CD4-positive, alpha-beta T cell (primary cell): ENCODE results near the gene TTN. TPM values are rescaled to one million over a fixed set of nuclear protein-coding genes. Genes with fewer than 3 reads are reported as not detected.

ENCODE experiments used
- ATAC-seq: fragments of 200-7000 bp; cut with Tn5 transposase; one replicate; pipeline ENCODE4 v1.10.0; 2022; ENCODE audit warnings: mild to moderate bottlenecking; ENCODE audit not compliant: poor library complexity
- CTCF ChIA-PET: fragments of 350-600 bp; sonication (Branson Sonifier 250); formaldehyde crosslinking; loops from one replicate; lab custom pipeline; 2021; ENCODE audit warnings: antibody characterized with exemption, inconsistent platforms; lab: Charles Lee
- POLR2A ChIA-PET: fragments of 350-600 bp; sonication (Branson Sonifier 250); formaldehyde crosslinking; loops from one replicate; lab custom pipeline; 2021; ENCODE audit warnings: antibody characterized with exemption, inconsistent platforms; lab: Charles Lee
- DNase-seq, 14 experiments: peaks; one replicate each; pipeline ENCODE4 v3.0.0-alpha.2; 2013 to 2020; ENCODE audit warnings: mixed read lengths in 2 of 14
- H3K27ac ChIP-seq, 2 donors: one replicate each; pipeline versions ENCODE4 v1.5.1 to v1.7.0; 2013; ENCODE audit warnings: low read length in 2 of 2, low read depth in 1 of 2, mild to moderate bottlenecking in 1 of 2
- H3K27me3 ChIP-seq, 2 experiments: 1 replicate in 1 of 2; 2 replicates in 1 of 2; pipeline versions ENCODE4 v1.6.1 to v1.7.0; 2013; ENCODE audit warnings: low read length in 2 of 2, control low read depth in 1 of 2, mild to moderate bottlenecking in 1 of 2, moderate library complexity in 1 of 2; ENCODE audit not compliant: insufficient read depth in 2 of 2, control insufficient read depth in 1 of 2
- H3K36me3 ChIP-seq: one replicate; pipeline ENCODE4 v1.6.1; 2013; ENCODE audit warnings: low read length, control low read depth; ENCODE audit not compliant: insufficient read depth
- H3K4me1 ChIP-seq: one replicate; pipeline ENCODE4 v1.6.1; 2013; ENCODE audit warnings: low read length, control low read depth; ENCODE audit not compliant: insufficient read depth
- H3K4me3 ChIP-seq: one replicate; pipeline ENCODE4 v1.5.1; 2013; ENCODE audit warnings: mild to moderate bottlenecking, low read length, moderate library complexity
- H3K9me3 ChIP-seq, 2 experiments: 1 replicate in 1 of 2; 2 replicates in 1 of 2; pipeline versions ENCODE4 v1.6.1 to v1.7.0; 2013; ENCODE audit warnings: low read length in 2 of 2, mild to moderate bottlenecking in 2 of 2, control low read depth in 1 of 2, moderate library complexity in 1 of 2; ENCODE audit not compliant: control insufficient read depth in 1 of 2, insufficient read depth in 1 of 2
- H3K27ac Mint-ChIP-seq: one replicate; pipeline ENCODE4 v1.8.0; 2020; ENCODE audit warnings: mixed read lengths
- H3K27me3 Mint-ChIP-seq: one replicate; pipeline ENCODE4 v1.8.0; 2021; ENCODE audit warnings: mixed read lengths
- H3K36me3 Mint-ChIP-seq: one replicate; pipeline ENCODE4 v1.8.0; 2021; ENCODE audit warnings: low read depth, mixed read lengths
- H3K4me1 Mint-ChIP-seq: one replicate; pipeline ENCODE4 v1.8.0; 2021; ENCODE audit warnings: low read depth, mixed read lengths
- H3K4me3 Mint-ChIP-seq: one replicate; pipeline ENCODE4 v1.8.0; 2020; ENCODE audit warnings: mild to moderate bottlenecking, mixed read lengths
- H3K9me3 Mint-ChIP-seq: one replicate; pipeline ENCODE4 v1.8.0; 2020; ENCODE audit warnings: mixed read lengths
- CTCF ChIP-seq: fragments of 200-600 bp; IDR thresholded peaks from one replicate; pipeline ENCODE4 v1.8.0; 2022; ENCODE audit warnings: antibody characterized with exemption, mild to moderate bottlenecking
- intact Hi-C, 2 experiments: fragments of 100-400 bp; cut with DNase I in 1 of 2; cut with micrococcal nuclease in 1 of 2; formaldehyde crosslinking; loops; one replicate each; pipeline versions ENCODE4 v1.15.1 to v1.9.0; 2023 to 2025; cut with DNase I, micrococcal nuclease
- total RNA-seq, 174 experiments: library from RNA in 2 of 174; stranded (reverse) in 2 of 174; gene quantifications; one replicate each; pipeline ENCODE4 v1.2.3 and lab custom pipeline; 2021 to 2026

TTN gene
- total RNA-seq, 2 experiments from 2014 or later, result 27.5 to 29.2 TPM

- Histone ChIP-seq H3K4me1 (no peaks in the 10 kb centered on the region), H3K4me3 (no peak overlapping the region), H3K27ac (no peak overlapping the region), H3K27me3 (no peaks in the 10 kb centered on the region), H3K36me3 (peaks cover 17% of the 10 kb centered on the region), H3K9me3 (no peaks in the 10 kb centered on the region)
- Mint-ChIP-seq H3K4me3 (no peak overlapping the region), H3K27ac (no peak overlapping the region), H3K27me3 (no peaks in the 10 kb centered on the region), H3K36me3 (peaks cover 98% of the 10 kb centered on the region), H3K4me1 (no peaks in the 10 kb centered on the region), H3K9me3 (no peaks in the 10 kb centered on the region)
- ATAC-seq (no peak), DNase-seq (no peak)
- ChIA-PET CTCF (no interaction called here), POLR2A (no interaction called here)
- no peak for TF ChIP-seq CTCF
- intact Hi-C loops, result no loop called here
These were observed 217.9 kb downstream of the TTN start for GRCh38 chr2:178589335-178589734.

DNA sequence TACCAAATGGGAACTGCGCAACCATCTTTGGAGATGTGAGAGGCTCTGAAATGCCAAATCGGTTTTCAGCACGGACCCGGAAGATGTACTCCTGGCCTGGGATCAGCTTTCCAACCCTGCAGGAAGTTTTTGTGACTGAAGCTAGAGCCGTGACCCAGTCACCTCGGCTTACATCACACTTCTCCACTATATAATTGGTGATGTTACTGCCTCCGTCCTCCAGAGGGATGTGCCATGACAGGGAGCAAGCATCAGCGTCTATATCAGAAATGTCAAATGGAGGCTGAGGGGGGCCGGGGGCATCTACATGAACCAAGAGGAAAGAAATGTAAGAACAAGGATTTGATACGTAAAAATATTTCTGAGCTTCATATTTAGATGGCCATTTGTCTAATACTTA, 222.6 kb downstream of the TTN start:
- intact Hi-C loops, result no loop called here
- peaks cover 3% of the 10 kb centered on the region for H3K36me3 ChIP-seq
- TF ChIP-seq CTCF, result no peak
- H3K9me3 ChIP-seq, result no peaks in the 10 kb centered on the region
- Mint-ChIP-seq H3K36me3 (peaks cover 98% of the 10 kb centered on the region), H3K9me3 (no peaks in the 10 kb centered on the region), H3K4me3 (no peak overlapping the region), H3K27me3 (no peaks in the 10 kb centered on the region), H3K27ac (no peak overlapping the region), H3K4me1 (no peaks in the 10 kb centered on the region)
- no peak overlapping the region for H3K27ac ChIP-seq
- no peak overlapping the region for H3K4me3 ChIP-seq
- DNase-seq (no peak), ATAC-seq (no peak)
- H3K4me1 ChIP-seq, result no peaks in the 10 kb centered on the region
- ChIA-PET POLR2A (no interaction called here), CTCF (no interaction called here)
- no peaks in the 10 kb centered on the region for H3K27me3 ChIP-seq

DNA sequence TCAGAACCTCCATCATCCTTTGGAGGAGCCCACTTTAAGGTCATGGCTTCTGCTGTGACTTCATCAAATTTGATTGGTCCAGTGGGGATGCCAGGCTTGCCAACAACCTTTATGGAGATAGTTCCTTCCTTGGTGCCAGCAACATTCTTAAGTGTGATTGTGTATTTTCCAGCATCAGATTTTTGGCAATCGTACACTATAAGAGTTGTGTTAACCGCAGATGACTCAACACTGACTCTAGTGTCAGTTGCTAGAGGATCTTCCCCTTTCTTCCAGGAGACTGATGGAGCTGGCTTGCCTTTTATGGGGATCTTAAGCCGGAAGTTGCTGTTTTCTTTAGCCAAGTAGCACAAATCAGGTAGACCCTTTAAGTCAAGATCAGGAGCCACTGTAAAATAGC, 228.2 kb downstream of the TTN start:
- Mint-ChIP-seq H3K4me3 (no peak overlapping the region), H3K36me3 (peaks cover 100% of the 10 kb centered on the region), H3K4me1 (no peaks in the 10 kb centered on the region), H3K27ac (no peak overlapping the region), H3K27me3 (no peaks in the 10 kb centered on the region), H3K9me3 (no peaks in the 10 kb centered on the region)
- TF ChIP-seq CTCF, result no peak
- Histone ChIP-seq H3K27me3 (no peaks in the 10 kb centered on the region), H3K9me3 (peaks cover 0 to 4% of the 10 kb centered on the region in 2 experiments), H3K4me3 (no peak overlapping the region), H3K4me1 (no peaks in the 10 kb centered on the region), H3K27ac (no peak overlapping the region), H3K36me3 (peaks cover 53% of the 10 kb centered on the region)
- ATAC-seq, result no peak
- DNase-seq, result no peak
- ChIA-PET POLR2A (no interaction called here), CTCF (no interaction called here)
- intact Hi-C loops, result no loop called here
